Measurements from ENCODE around the gene CD200R1. TPM values are rescaled to one million over a fixed set of nuclear protein-coding genes. Genes with fewer than 3 reads are reported as not detected.
"Not testable (repeated sequence)": the region's sequence is repeated elsewhere in the genome, so short reads cannot be mapped to it uniquely, and the experiment has no call there.

The CD200R1 gene
- total RNA-seq, 3 donors from 2014 or later, result 1.1 to 2.3 (median 1.2) TPM

DNA sequence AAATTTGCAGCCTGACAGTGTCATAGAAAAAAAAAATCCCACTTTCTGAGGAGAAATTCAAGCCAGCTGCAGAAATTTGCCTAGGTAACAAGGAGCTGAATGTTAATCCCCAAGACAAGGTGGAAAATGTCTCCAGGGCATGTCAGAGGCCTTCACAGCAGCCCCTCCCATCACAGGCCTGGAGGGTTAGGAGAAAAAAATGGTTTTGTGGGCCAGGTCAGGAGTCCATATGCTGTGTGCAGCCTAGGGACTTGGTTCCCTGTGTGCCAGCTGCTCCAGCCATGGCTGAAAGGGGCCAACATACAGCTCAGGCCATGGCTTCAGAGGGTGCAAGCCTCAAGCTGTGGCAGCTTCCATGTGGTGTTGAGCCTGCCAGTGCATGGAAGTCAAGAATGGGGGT is 11.2 kb downstream of the CD200R1 start:
- Mint-ChIP-seq H3K36me3 (ENCODE audit: insufficient read depth) (peaks cover 39% of the 10 kb centered on the region), H3K9me3 (peaks cover 18% of the 10 kb centered on the region), H3K4me3 (no peak overlapping the region), H3K4me1 (ENCODE audit: low read depth) (peaks cover 57% of the 10 kb centered on the region), H3K27me3 (ENCODE audit: low read depth) (no peaks in the 10 kb centered on the region)
- DNase-seq (no peak), ATAC-seq (no peak)

DNA sequence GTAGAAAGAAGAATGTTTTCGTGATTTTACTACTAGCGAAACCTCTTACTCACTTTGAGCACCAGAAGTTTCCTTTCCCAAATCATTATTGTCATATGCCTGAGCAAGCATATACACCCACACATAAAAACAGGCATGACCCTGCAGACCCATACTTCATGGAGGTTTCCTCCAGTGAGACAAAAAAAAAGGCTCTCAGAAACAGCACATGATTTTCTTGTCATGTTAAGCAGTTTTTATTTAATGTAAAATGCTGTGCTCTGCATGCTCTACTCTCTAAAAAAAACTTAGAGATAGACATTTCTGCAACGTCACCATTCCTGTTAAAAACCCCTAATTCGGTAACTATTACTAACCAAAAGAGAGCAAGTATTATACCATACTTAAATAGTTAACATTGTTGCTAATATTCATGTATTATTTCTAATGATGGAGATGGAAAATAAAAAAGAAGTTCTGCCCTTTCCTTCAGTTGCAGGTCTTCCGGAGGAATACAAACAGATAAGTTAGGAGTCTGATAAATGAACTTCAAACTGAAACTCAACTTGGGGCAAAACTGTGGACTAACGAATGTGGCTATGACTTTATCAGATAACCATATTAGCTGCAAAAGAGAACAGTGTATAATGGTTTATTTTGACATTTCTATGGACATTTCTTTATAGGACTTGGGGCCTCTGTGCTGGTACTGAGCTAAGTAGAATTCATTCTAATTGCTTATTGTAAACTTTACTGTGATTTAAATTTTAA is 15.9 kb downstream of the CD200R1 start:
- Mint-ChIP-seq H3K4me1 (ENCODE audit: low read depth) (peaks cover 41% of the 10 kb centered on the region), H3K4me3 (peak overlapping the region; percentile 68), H3K27me3 (ENCODE audit: low read depth) (no peaks in the 10 kb centered on the region), H3K9me3 (peaks cover 19% of the 10 kb centered on the region), H3K36me3 (ENCODE audit: insufficient read depth) (peaks cover 34% of the 10 kb centered on the region)
- DNase-seq (no peak), ATAC-seq (peak; percentile 96)

GRCh38 chr3:112956351-112956750 is 18.6 kb downstream of the CD200R1 start:
- Mint-ChIP-seq H3K27me3 (ENCODE audit: low read depth) (no peaks in the 10 kb centered on the region), H3K4me1 (ENCODE audit: low read depth) (peaks cover 31% of the 10 kb centered on the region), H3K9me3 (peaks cover 21% of the 10 kb centered on the region), H3K36me3 (ENCODE audit: insufficient read depth) (peaks cover 19% of the 10 kb centered on the region), H3K4me3 (no peak overlapping the region)
- no peak for DNase-seq
- no peak for ATAC-seq

DNA sequence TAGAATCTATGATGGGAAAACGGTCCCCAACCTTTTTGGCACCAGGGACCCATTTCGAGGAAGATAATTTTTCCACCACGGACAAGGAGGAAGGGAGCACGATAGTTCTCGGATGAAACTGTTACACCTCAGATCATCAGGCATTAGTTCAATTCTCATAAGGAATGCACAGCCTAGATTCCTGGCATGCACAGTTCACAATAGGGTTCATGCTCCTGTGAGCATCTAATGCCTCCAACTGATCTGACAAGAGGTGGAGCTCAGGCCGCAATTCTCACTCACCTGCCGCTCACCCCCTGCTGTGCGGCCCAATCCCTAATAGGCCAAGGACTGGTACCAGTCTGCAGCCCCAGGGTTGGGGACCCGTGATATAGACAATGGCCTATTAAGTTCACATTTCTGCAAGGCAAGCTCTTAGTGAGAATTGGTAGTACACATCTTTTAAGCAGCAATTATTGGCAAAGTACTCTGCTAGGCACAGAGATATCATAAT is 26.5 kb downstream of the CD200R1 start:
- H3K9me3 Mint-ChIP-seq, result peaks cover 23% of the 10 kb centered on the region
- H3K27me3 Mint-ChIP-seq (ENCODE audit: low read depth), result no peaks in the 10 kb centered on the region
- ATAC-seq, result no peak
- H3K4me3 Mint-ChIP-seq, result no peak overlapping the region
- peaks cover 30% of the 10 kb centered on the region for H3K4me1 Mint-ChIP-seq (ENCODE audit: low read depth)
- peaks cover 41% of the 10 kb centered on the region for H3K36me3 Mint-ChIP-seq (ENCODE audit: insufficient read depth)
- DNase-seq, result no peak

DNA sequence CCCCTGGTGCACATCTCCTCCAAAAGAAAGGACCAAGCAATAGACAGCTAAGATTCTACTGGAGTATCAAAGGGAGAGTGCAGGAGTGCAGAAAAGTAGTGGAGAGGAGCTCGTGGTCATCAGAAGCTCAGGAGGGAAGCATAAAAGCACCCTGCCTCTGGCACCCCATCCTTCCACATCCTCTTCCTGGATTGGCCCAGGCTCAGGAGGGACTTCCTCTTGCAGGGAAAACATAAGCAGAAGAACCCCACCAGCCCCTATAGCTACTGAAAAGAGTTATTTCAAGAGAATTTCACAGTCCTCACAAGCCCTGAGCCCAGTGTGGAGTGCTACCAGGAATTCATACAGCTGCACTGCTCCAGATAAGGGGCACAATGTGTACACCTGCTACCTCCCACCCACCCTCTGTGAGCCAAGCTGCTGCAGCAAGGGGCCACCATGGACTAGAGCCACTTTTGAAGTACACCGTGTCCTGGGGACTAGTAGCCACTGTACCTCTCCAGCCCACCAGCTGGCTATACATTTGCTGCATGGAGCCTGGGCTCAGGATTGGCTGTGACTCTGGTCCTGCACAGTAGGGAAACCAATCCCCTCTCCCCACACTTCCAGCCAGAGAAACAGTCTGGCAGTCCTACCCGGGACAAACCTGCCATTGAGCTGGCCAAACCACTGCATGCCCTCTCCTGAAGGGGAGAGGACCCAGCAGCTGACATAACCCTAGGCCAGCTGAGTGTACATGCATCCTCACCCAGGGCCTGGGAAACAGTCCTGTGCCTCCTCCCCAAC is 43.0 kb downstream of the CD200R1 start:
- Mint-ChIP-seq H3K9me3 (peaks cover 9% of the 10 kb centered on the region), H3K4me3 (no peak overlapping the region), H3K27me3 (ENCODE audit: low read depth) (no peaks in the 10 kb centered on the region), H3K4me1 (ENCODE audit: low read depth) (peaks cover 38% of the 10 kb centered on the region), H3K36me3 (ENCODE audit: insufficient read depth) (peaks cover 35% of the 10 kb centered on the region)
- DNase-seq (no peak), ATAC-seq (no peak)

DNA sequence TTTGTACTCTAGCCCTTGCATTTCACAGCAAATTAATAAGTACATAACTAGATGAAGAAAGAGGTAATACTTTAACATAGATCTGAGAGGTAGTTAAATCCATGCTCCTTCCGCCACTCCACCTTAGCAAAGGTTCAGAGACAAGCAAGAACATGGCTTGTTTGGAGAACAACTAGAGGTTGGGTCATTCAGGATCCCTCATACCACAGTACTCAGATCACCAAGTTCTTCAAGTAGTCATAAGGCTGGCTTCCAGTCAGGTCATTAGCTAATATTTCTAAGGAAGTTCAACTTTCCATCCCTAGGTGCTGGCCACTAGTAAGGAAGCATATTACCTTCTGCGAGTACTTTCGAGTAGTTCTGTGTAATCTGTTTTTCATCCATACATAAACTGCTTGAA is 44.1 kb downstream of the CD200R1 start:
- H3K36me3 Mint-ChIP-seq (ENCODE audit: insufficient read depth), result peaks cover 38% of the 10 kb centered on the region
- H3K9me3 Mint-ChIP-seq, result peaks cover 4% of the 10 kb centered on the region
- DNase-seq (no peak), ATAC-seq (no peak)
- no peak overlapping the region for H3K4me3 Mint-ChIP-seq
- no peaks in the 10 kb centered on the region for H3K27me3 Mint-ChIP-seq (ENCODE audit: low read depth)
- H3K4me1 Mint-ChIP-seq (ENCODE audit: low read depth), result peaks cover 42% of the 10 kb centered on the region

DNA sequence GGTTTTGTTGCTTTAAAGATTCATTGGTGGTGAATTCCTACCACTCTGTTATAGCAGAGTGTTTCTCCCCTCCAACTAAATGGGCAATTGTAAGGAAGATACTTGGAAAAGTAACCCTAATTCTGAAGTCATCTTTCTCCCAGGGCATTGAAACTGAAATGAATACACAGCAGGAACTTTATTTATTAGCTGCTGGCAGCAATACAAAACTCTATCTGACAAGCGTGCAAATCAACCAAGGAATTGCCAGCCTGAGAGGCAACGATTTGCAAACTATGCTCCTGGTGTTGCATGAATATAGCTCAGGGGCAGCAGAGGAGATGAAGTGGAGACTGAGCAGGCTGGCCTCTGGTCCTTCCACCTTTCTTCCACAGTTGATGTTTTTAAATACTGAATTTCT is 48.9 kb downstream of the CD200R1 start:
- H3K4me3 Mint-ChIP-seq, result no peak overlapping the region
- H3K36me3 Mint-ChIP-seq (ENCODE audit: insufficient read depth), result peaks cover 32% of the 10 kb centered on the region
- no peaks in the 10 kb centered on the region for H3K27me3 Mint-ChIP-seq (ENCODE audit: low read depth)
- no peaks in the 10 kb centered on the region for H3K9me3 Mint-ChIP-seq
- DNase-seq, result no peak
- ATAC-seq, result no peak
- peaks cover 20% of the 10 kb centered on the region for H3K4me1 Mint-ChIP-seq (ENCODE audit: low read depth)

DNA sequence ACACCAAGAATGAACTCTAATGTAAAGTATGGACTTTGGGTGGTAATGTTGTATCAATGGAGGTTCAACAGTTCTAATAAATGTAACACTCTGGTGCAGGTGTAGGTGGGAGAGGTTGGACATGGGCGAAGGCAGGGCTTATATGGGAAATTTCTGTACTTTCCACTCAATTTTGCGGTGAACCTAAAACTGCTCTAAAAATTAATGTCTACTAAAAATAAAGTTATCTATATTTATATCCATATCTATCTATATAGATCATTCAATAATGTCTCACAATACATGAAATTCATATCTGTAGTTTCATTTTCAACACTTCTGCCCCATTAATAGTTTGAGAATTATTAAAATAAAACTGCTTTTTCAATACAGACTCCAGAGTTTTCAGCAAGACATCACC is 49.3 kb downstream of the CD200R1 start:
- DNase-seq (no peak), ATAC-seq (no peak)
- no peaks in the 10 kb centered on the region for H3K27me3 Mint-ChIP-seq (ENCODE audit: low read depth)
- H3K9me3 Mint-ChIP-seq, result no peaks in the 10 kb centered on the region
- H3K4me3 Mint-ChIP-seq, result no peak overlapping the region
- H3K4me1 Mint-ChIP-seq (ENCODE audit: low read depth), result peaks cover 20% of the 10 kb centered on the region
- peaks cover 33% of the 10 kb centered on the region for H3K36me3 Mint-ChIP-seq (ENCODE audit: insufficient read depth)

DNA sequence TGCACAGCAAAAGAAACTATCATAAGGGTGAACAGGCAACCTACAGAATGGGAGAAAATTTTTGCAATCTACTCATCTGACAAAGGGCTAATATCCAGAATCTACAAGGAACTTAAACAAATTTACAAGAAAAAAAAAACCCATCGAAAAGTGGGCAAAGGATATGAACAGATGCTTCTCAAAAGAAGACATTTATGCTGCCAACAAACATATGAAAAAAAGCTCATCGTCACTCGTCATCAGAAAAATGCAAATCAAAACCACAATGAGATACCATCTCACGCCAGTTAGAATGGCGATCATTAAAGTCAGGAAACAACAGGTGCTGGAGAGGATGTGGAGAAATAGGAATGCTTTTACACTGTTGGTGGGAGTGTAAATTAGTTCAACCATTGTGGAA is 55.4 kb downstream of the CD200R1 start:
- ATAC-seq; DNase-seq; H3K4me3 Mint-ChIP-seq; H3K4me1 Mint-ChIP-seq (ENCODE audit: low read depth); H3K27me3 Mint-ChIP-seq (ENCODE audit: low read depth): not testable (repeated sequence)
- H3K36me3 Mint-ChIP-seq (ENCODE audit: insufficient read depth), result peaks cover 45% of the 10 kb centered on the region
- peaks cover 22% of the 10 kb centered on the region for H3K9me3 Mint-ChIP-seq

DNA sequence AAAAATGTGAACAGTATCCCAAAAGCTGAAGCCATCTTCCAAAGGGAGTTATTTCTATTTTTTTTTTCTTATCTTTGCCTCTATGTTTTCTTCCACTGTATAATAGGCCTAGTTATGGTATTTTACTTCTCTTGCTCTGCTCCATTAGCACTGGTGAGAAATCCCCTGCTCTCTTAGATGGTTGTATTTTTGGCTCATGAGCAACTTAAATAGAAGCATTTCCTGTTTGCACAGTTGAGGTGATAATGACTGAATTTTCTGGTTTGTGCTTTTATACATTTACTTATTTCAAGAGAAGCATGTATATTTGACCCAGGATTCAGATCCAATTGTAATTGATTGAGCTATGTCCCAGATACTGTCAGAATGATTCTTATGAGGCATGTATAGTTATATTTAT is 66.7 kb downstream of the CD200R1 start:
- peaks cover 30% of the 10 kb centered on the region for H3K4me1 Mint-ChIP-seq (ENCODE audit: low read depth)
- peaks cover 36% of the 10 kb centered on the region for H3K9me3 Mint-ChIP-seq
- H3K27me3 Mint-ChIP-seq (ENCODE audit: low read depth), result no peaks in the 10 kb centered on the region
- no peak for ATAC-seq
- no peak for DNase-seq
- H3K4me3 Mint-ChIP-seq, result no peak overlapping the region
- H3K36me3 Mint-ChIP-seq (ENCODE audit: insufficient read depth), result peaks cover 23% of the 10 kb centered on the region

DNA sequence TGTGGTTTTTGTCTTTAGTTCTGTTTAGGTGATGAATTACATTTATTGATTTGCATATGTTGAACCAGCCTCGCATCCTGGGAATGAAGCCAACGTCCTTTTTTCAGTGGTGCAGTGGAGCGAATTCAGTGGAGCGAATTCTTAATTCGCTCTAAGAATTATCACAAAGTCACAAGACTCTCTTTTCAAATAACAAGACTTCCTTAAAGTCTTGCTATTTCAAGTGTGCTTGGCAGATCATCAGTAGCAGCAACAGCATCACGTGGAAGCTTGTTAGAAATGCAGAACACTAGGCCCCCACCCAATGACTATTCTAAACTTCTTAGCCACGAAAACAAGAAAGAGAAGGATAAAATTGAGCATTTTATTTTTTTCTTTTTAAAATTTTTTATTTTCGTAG is 70.1 kb downstream of the CD200R1 start:
- H3K27me3 Mint-ChIP-seq (ENCODE audit: low read depth), result no peaks in the 10 kb centered on the region
- no peak overlapping the region for H3K4me3 Mint-ChIP-seq
- DNase-seq (no peak), ATAC-seq (no peak)
- peaks cover 19% of the 10 kb centered on the region for H3K4me1 Mint-ChIP-seq (ENCODE audit: low read depth)
- H3K9me3 Mint-ChIP-seq, result peaks cover 19% of the 10 kb centered on the region
- H3K36me3 Mint-ChIP-seq (ENCODE audit: insufficient read depth), result no peaks in the 10 kb centered on the region

- peaks cover 2% of the 10 kb centered on the region for H3K4me1 Mint-ChIP-seq (ENCODE audit: low read depth)
- no peaks in the 10 kb centered on the region for H3K27me3 Mint-ChIP-seq (ENCODE audit: low read depth)
- H3K4me3 Mint-ChIP-seq, result no peak overlapping the region
- ATAC-seq, result no peak
- peaks cover 19% of the 10 kb centered on the region for H3K9me3 Mint-ChIP-seq
- no peaks in the 10 kb centered on the region for H3K36me3 Mint-ChIP-seq (ENCODE audit: insufficient read depth)
- no peak for DNase-seq
Observed at GRCh38 chr3:112900113-112900512, 74.8 kb downstream of the CD200R1 start.

- no peak for ATAC-seq
- Mint-ChIP-seq H3K9me3 (peaks cover 5% of the 10 kb centered on the region), H3K4me3 (no peak overlapping the region), H3K36me3 (ENCODE audit: insufficient read depth) (no peaks in the 10 kb centered on the region), H3K4me1 (ENCODE audit: low read depth) (peaks cover 2% of the 10 kb centered on the region), H3K27me3 (ENCODE audit: low read depth) (no peaks in the 10 kb centered on the region)
- DNase-seq, result no peak
Observed at GRCh38 chr3:112897791-112898190, 77.1 kb downstream of the CD200R1 start.

- no peak overlapping the region for H3K4me3 Mint-ChIP-seq
- H3K4me1 Mint-ChIP-seq (ENCODE audit: low read depth), result no peaks in the 10 kb centered on the region
- no peaks in the 10 kb centered on the region for H3K27me3 Mint-ChIP-seq (ENCODE audit: low read depth)
- ATAC-seq (no peak), DNase-seq (no peak)
- no peaks in the 10 kb centered on the region for H3K36me3 Mint-ChIP-seq (ENCODE audit: insufficient read depth)
- H3K9me3 Mint-ChIP-seq, result peaks cover 3% of the 10 kb centered on the region
Observed at GRCh38 chr3:112894258-112894657, 80.6 kb downstream of the CD200R1 start.

DNA sequence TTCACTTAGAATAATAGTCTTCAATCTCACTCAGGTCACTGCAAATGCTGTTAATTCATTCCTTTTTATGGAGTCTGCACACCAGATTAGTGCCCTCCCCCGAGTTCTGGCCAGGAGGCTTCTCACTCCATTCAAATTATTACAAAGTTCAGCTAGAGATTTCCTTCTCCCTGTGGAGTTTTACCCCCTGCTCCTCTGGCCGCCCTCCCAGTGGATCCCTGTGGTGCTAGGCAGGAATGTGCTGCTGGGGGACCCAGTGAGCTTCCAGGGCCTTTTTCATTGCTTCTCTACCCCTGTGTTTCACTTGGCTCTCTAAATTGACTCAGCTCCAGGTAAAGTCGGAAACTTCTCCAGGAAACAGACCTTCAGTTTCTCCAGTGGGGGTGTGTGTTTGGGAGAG is 85.5 kb downstream of the CD200R1 start:
- no peak for ATAC-seq
- no peaks in the 10 kb centered on the region for H3K27me3 Mint-ChIP-seq (ENCODE audit: low read depth)
- DNase-seq, result no peak
- H3K36me3 Mint-ChIP-seq (ENCODE audit: insufficient read depth), result no peaks in the 10 kb centered on the region
- peaks cover 3% of the 10 kb centered on the region for H3K9me3 Mint-ChIP-seq
- no peaks in the 10 kb centered on the region for H3K4me1 Mint-ChIP-seq (ENCODE audit: low read depth)
- H3K4me3 Mint-ChIP-seq, result no peak overlapping the region

All from activated T-cell treated with anti-CD3 and anti-CD28 coated beads, Interleukin-2, amount 50 U/mL, for 4 hours (primary cell).